MM.1S (cell line): ENCODE results near the gene NR1I2.

ENCODE experiments used
- DNase-seq: peaks from one replicate; pipeline ENCODE4 v3.0.0-alpha.2; 2015
- H2AFZ ChIP-seq: fragments of 300-600 bp; sonication (generic); 2 replicates; pipeline ENCODE4 v1.6.0; 2016; ENCODE audit warnings: antibody characterized with exemption, low read length
- H3F3A ChIP-seq: fragments of 300-600 bp; sonication (generic); 2 replicates; pipeline ENCODE4 v1.6.1; 2016; ENCODE audit warnings: mild to moderate bottlenecking, antibody characterized with exemption, low read length, moderate library complexity, mixed read lengths; ENCODE audit not compliant: insufficient read depth
- H3K27ac ChIP-seq: fragments of 300-600 bp; sonication (generic); 2 replicates; pipeline ENCODE4 v1.5.1; 2016; ENCODE audit warnings: mild to moderate bottlenecking, low read length
- H3K27me3 ChIP-seq: fragments of 300-600 bp; sonication (generic); replicated peaks from 2 replicates; pipeline ENCODE4 v1.6.0; 2016; ENCODE audit warnings: low read length; ENCODE audit not compliant: insufficient read depth
- H3K36me3 ChIP-seq: fragments of 300-600 bp; sonication (generic); replicated peaks from 2 replicates; pipeline ENCODE4 v1.6.1; 2016; ENCODE audit warnings: mild to moderate bottlenecking, low read length, mixed read lengths; ENCODE audit not compliant: insufficient read depth
- H3K4me1 ChIP-seq: fragments of 300-600 bp; sonication (generic); 2 replicates; pipeline ENCODE4 v1.6.1; 2016; ENCODE audit warnings: low read length, mixed read lengths
- H3K4me2 ChIP-seq: fragments of 300-600 bp; sonication (generic); 2 replicates; pipeline ENCODE4 v1.6.0; 2016; ENCODE audit warnings: low read depth, low read length
- H3K4me3 ChIP-seq: fragments of 300-600 bp; sonication (generic); 2 replicates; pipeline ENCODE4 v1.5.1; 2016; ENCODE audit warnings: low read length, mixed read lengths
- H3K79me2 ChIP-seq: fragments of 300-600 bp; sonication (generic); 2 replicates; pipeline ENCODE4 v1.6.1; 2016; ENCODE audit warnings: mixed run types, low read length, mixed read lengths
- H3K9ac ChIP-seq: fragments of 300-600 bp; sonication (generic); 2 replicates; pipeline ENCODE4 v1.6.1; 2016; ENCODE audit warnings: low read length, mixed read lengths
- H3K9me2 ChIP-seq: fragments of 300-600 bp; sonication (generic); replicated peaks from 2 replicates; pipeline ENCODE4 v1.6.1; 2016; ENCODE audit warnings: mild to moderate bottlenecking, low read length, mixed read lengths; ENCODE audit not compliant: insufficient read depth
- H3K9me3 ChIP-seq: fragments of 300-600 bp; sonication (generic); replicated peaks from 2 replicates; pipeline ENCODE4 v1.6.1; 2016; ENCODE audit warnings: mild to moderate bottlenecking, low read length, mixed read lengths; ENCODE audit not compliant: insufficient read depth
- H4K20me1 ChIP-seq: fragments of 300-600 bp; sonication (generic); 2 replicates; pipeline ENCODE4 v1.6.1; 2016; ENCODE audit warnings: mild to moderate bottlenecking, low read length, moderate library complexity, mixed read lengths; ENCODE audit not compliant: insufficient read depth
- EZH2 ChIP-seq: fragments of 300-600 bp; sonication (generic); optimal IDR thresholded peaks from 2 replicates; pipeline ENCODE3; 2017; ENCODE audit warnings: low read depth, mild to moderate bottlenecking, antibody characterized with exemption, low read length, mixed read lengths
- EZH2phosphoT487 ChIP-seq: fragments of 300-600 bp; sonication (generic); IDR thresholded peaks from 2 replicates; pipeline ENCODE4 v1.6.1; 2018; ENCODE audit warnings: antibody characterized with exemption, low read length
- TF ChIP-seq, protein P1 (sequence below): fragments of 300-600 bp; sonication (generic); IDR thresholded peaks from 2 replicates; pipeline ENCODE4 v1.5.1; 2016; ENCODE audit warnings: antibody characterized with exemption, low read length, mixed read lengths

NR1I2 gene

DNA sequence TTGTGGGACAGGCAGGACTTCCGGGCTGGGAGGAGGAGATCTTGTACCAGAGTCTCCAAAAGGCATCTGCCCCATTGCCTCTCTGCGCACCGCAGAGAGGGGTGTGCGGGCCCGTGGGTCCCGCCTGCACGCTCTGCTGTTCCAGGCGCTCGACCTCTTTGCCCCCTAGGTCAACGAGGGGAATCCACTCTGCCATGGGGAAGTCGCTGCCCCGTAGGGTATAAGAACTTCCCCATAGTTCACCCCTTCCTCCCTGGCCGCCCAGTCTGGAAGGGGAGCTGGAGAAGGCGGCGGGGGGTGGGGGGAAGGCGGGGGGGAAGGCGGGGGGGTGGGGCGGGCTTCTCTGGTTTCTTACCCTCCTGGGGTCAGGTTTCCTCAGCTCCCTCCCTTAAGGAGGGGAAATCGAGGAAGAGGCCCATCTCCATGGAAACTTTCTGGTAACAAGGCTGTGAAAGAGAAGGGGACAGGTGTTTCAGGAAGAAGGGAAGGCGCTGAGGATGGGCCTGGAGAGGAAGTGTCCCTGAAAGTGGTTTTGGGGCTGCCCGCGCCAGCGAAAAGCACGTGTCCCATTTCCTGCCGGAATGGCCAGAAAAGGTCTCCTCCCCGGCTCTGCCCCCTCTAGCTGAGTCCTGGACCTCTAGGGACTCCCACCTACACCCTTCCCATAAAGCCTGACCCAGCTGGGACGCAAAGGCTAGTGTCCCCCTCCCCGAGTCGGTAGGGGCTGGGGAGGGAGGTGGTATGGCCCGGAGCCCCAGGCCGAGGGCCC lies 27.5 kb downstream of the NR1I2 start:
- Histone ChIP-seq H3K36me3 (no peaks in the 10 kb centered on the region), H3K4me3 (peak overlapping the region; percentile 57), H3K9me2 (no peaks in the 10 kb centered on the region), H3K9me3 (no peaks in the 10 kb centered on the region), H3K4me2 (peak overlapping the region; percentile 83), H2AFZ (peak overlapping the region; percentile 89), H4K20me1 (no peaks in the 10 kb centered on the region), H3K4me1 (peaks cover 8% of the 10 kb centered on the region; the same call in 1 of the 2 replicates), H3K9ac (peak overlapping the region; percentile 39; the same call in 1 of the 2 replicates), H3K79me2 (no peaks in the 10 kb centered on the region), H3F3A (no peaks in the 10 kb centered on the region), H3K27ac (no peak overlapping the region), H3K27me3 (no peaks in the 10 kb centered on the region)
- TF ChIP-seq, protein P1, sequence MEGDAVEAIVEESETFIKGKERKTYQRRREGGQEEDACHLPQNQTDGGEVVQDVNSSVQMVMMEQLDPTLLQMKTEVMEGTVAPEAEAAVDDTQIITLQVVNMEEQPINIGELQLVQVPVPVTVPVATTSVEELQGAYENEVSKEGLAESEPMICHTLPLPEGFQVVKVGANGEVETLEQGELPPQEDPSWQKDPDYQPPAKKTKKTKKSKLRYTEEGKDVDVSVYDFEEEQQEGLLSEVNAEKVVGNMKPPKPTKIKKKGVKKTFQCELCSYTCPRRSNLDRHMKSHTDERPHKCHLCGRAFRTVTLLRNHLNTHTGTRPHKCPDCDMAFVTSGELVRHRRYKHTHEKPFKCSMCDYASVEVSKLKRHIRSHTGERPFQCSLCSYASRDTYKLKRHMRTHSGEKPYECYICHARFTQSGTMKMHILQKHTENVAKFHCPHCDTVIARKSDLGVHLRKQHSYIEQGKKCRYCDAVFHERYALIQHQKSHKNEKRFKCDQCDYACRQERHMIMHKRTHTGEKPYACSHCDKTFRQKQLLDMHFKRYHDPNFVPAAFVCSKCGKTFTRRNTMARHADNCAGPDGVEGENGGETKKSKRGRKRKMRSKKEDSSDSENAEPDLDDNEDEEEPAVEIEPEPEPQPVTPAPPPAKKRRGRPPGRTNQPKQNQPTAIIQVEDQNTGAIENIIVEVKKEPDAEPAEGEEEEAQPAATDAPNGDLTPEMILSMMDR, result no peak
- TF ChIP-seq EZH2 (no peak), EZH2phosphoT487 (no peak)
- no peak for DNase-seq

DNA sequence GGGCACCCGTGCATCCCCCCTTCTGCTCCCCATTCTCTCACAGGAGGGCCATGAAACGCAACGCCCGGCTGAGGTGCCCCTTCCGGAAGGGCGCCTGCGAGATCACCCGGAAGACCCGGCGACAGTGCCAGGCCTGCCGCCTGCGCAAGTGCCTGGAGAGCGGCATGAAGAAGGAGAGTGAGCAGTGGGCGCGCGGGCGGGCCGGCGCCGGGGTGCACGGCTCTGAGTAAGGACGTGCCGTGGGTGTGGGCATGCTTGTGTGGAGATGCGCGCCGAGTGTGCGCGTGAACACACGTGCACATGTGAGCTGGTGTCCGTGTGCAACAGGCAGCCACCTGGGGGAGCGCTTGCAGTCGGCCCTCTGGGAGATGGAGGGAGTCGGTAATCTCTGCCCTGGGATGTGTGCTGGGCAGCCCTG lies 28.1 kb downstream of the NR1I2 start:
- H3K27ac ChIP-seq, result no peak overlapping the region
- peak overlapping the region; percentile 89 for H2AFZ ChIP-seq
- no peaks in the 10 kb centered on the region for H3F3A ChIP-seq
- H3K4me3 ChIP-seq, result peak overlapping the region; percentile 57
- H3K4me2 ChIP-seq, result peak overlapping the region; percentile 83
- no peaks in the 10 kb centered on the region for H3K27me3 ChIP-seq
- DNase-seq, result peak; percentile 27
- H3K9me3 ChIP-seq, result no peaks in the 10 kb centered on the region
- H3K9me2 ChIP-seq, result no peaks in the 10 kb centered on the region
- H3K79me2 ChIP-seq, result no peaks in the 10 kb centered on the region
- peaks cover 8% of the 10 kb centered on the region; the same call in 1 of the 2 replicates for H3K4me1 ChIP-seq
- H3K9ac ChIP-seq, result peak overlapping the region; percentile 39; the same call in 1 of the 2 replicates
- TF ChIP-seq EZH2phosphoT487 (no peak), EZH2 (no peak)
- TF ChIP-seq, protein P1, result peak; percentile 33
- H3K36me3 ChIP-seq, result no peaks in the 10 kb centered on the region
- no peaks in the 10 kb centered on the region for H4K20me1 ChIP-seq

DNA sequence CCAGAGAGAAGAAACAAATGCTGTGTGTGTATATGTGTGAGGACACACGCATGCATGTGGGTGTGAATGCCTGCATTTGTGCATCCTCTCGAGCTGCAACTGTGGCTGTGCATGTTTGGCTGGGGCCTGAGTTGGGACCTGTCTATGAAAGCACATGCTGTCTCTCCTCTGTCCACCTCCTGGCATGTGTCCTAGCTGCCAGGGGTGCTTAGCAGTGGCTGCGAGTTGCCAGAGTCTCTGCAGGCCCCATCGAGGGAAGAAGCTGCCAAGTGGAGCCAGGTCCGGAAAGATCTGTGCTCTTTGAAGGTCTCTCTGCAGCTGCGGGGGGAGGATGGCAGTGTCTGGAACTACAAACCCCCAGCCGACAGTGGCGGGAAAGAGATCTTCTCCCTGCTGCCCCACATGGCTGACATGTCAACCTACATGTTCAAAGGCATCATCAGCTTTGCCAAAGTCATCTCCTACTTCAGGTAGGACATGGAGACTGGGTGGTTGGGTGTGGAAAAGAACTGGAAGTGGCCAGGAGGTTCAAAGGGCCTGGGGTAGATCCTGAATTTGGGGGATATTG lies 30.7 kb downstream of the NR1I2 start:
- no peak overlapping the region for H3K9ac ChIP-seq
- no peaks in the 10 kb centered on the region for H3K9me2 ChIP-seq
- TF ChIP-seq EZH2phosphoT487 (no peak), EZH2 (no peak)
- TF ChIP-seq, protein P1, result no peak
- H4K20me1 ChIP-seq, result no peaks in the 10 kb centered on the region
- H3K9me3 ChIP-seq, result no peaks in the 10 kb centered on the region
- no peaks in the 10 kb centered on the region for H3K27me3 ChIP-seq
- H3K79me2 ChIP-seq, result no peaks in the 10 kb centered on the region
- no peak overlapping the region for H3K27ac ChIP-seq
- no peak overlapping the region for H2AFZ ChIP-seq
- no peak for DNase-seq
- H3K4me2 ChIP-seq, result no peak overlapping the region
- H3K4me3 ChIP-seq, result no peak overlapping the region
- no peaks in the 10 kb centered on the region for H3K4me1 ChIP-seq
- no peaks in the 10 kb centered on the region for H3K36me3 ChIP-seq
- no peaks in the 10 kb centered on the region for H3F3A ChIP-seq
